Measurements from ENCODE around the gene NUDT19.

The NUDT19 gene

DNA sequence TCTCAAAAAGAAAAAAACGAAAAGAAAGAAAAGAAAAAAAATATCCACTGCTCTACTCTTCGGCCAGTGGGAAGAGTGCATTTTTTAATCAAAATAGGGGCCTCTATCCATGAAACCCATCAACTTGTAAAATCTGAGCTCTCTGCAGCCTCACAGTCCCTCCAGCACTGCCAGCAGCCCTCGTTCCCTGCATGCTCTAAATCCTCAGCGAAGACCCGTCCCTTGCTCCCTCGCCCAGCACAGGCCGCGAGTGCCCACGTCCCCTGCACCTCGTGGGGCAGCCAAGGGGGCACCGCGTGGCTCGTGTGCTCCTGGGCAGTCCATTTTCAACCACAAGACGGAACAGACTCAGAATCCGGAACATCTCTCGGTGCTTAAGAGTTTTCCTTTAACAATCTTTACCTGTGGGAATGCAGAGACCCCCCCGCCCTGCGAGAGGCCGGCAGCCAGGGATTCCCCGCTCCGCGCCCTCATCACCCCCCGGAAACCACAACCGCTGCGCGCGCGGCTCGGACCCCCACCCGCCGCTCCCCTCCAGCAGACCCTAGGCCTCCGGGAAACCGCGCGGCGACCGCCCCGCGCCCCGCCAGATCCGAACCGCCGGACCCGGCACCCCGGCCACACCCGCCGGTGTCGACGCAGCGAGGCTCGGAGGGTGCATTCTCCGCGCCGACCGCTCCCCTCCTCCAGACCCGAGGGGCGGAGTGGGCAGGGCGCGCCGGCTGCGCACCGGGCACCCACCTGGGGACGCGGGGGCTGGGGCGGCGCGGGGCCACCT lies 17.3 kb upstream of the NUDT19 start:
- Histone ChIP-seq H3K4me1 (ENCODE audit: insufficient read depth, low read length, poor library complexity, severe bottlenecking) (peaks cover 34% of the 10 kb centered on the region), H3K79me2 (ENCODE audit: insufficient read depth, low read length) (peaks cover 56% of the 10 kb centered on the region), H3K4me3 (ENCODE audit: low read length, poor library complexity, severe bottlenecking) (peak overlapping the region; percentile 99), H4K20me1 (ENCODE audit: insufficient read depth, low read length, poor library complexity, severe bottlenecking) (peaks cover 41% of the 10 kb centered on the region), H3K9ac (ENCODE audit: low read depth, low read length, poor library complexity, severe bottlenecking) (peak overlapping the region; percentile 82), H2AFZ (ENCODE audit: low read length) (peak overlapping the region; percentile 62; the same call in 1 of the 2 replicates), H3K27me3 (ENCODE audit: insufficient read depth, low read length, poor library complexity, severe bottlenecking) (no peaks in the 10 kb centered on the region), H3F3A (ENCODE audit: low read depth) (no peaks in the 10 kb centered on the region), H3K9me2 (replicated peaks; ENCODE audit: low read depth, low read length) (no peaks in the 10 kb centered on the region), H3K4me2 (ENCODE audit: low read depth, low read length, poor library complexity, severe bottlenecking) (peak overlapping the region; percentile 90), H3K9me3 (ENCODE audit: insufficient read depth, low read depth, low read length) (no peaks in the 10 kb centered on the region), H3K36me3 (ENCODE audit: insufficient read depth, low read length) (no peaks in the 10 kb centered on the region)
- TF ChIP-seq EZH2phosphoT487 (IDR thresholded peaks at IDR 0.05; ENCODE audit: borderline replicate concordance) (no peak), CTCF (conservative IDR thresholded peaks at IDR 0.05; ENCODE audit: low read length) (no peak)

GRCh38 chr19:32674931-32675719 lies 16.5 kb upstream of the NUDT19 start, which contains the start of gene ANKRD27:
Gene ANKRD27 (minus strand): TSS chr19:32675180. CDS start chr19:32659015, 16,165 bp downstream.
- H3K79me2 ChIP-seq (ENCODE audit: insufficient read depth, low read length) = peaks cover 48% of the 10 kb centered on the region
- peak within 1 kb of the TSS; percentile 82 for H3K9ac ChIP-seq (ENCODE audit: low read depth, low read length, poor library complexity, severe bottlenecking)
- no peaks in the 10 kb centered on the region for H3K9me2 ChIP-seq (replicated peaks; ENCODE audit: low read depth, low read length)
- H3K36me3 ChIP-seq (ENCODE audit: insufficient read depth, low read length) = no peaks in the 10 kb centered on the region
- H3K9me3 ChIP-seq (ENCODE audit: insufficient read depth, low read depth, low read length) = no peaks in the 10 kb centered on the region
- H3K4me1 ChIP-seq (ENCODE audit: insufficient read depth, low read length, poor library complexity, severe bottlenecking) = peaks cover 26% of the 10 kb centered on the region
- H3K4me2 ChIP-seq (ENCODE audit: low read depth, low read length, poor library complexity, severe bottlenecking) = peak within 1 kb of the TSS; percentile 91
- H3K27me3 ChIP-seq (ENCODE audit: insufficient read depth, low read length, poor library complexity, severe bottlenecking) = no peaks in the 10 kb centered on the region
- H2AFZ ChIP-seq (ENCODE audit: low read length) = peak within 1 kb of the TSS; percentile 81
- H4K20me1 ChIP-seq (ENCODE audit: insufficient read depth, low read length, poor library complexity, severe bottlenecking) = peaks cover 33% of the 10 kb centered on the region
- TF ChIP-seq EZH2phosphoT487 (IDR thresholded peaks at IDR 0.05; ENCODE audit: borderline replicate concordance) (no peak), CTCF (conservative IDR thresholded peaks at IDR 0.05; ENCODE audit: low read length) (no peak)
- H3K4me3 ChIP-seq (ENCODE audit: low read length, poor library complexity, severe bottlenecking) = peak within 1 kb of the TSS; percentile 99
- H3F3A ChIP-seq (ENCODE audit: low read depth) = no peaks in the 10 kb centered on the region

DNA sequence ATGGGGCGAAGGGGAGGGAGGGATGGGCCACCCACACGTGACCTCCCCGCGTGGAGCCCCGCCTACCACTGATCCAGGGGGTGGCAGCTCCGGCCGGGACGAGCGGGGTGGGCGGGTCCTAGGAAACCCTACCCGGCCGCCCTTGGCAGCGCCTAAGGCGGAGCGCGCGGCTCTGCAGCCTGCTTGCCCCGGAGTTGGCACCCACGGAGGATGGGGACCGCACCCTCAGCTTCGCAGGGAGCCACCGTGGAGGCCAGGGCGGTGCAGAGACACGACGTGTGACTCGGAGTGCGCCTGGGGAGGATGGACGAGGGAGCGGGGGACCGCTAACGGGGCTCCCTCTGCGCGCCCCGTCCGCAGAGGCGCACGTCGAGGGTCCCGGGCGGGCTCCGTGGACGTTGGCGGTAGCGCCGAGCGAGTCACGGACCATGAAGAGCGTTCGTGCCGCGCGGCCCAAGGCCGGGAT lies 15.9 kb upstream of the NUDT19 start, which contains the start of gene RGS9BP:
RGS9BP (plus strand) TSS at position 129 of the 466 bp plus-strand sequence. CDS start 416 bp downstream, outside the sequence.
- H3K4me3 ChIP-seq (ENCODE audit: low read length, poor library complexity, severe bottlenecking) = peak within 1 kb of the TSS; percentile 99
- peaks cover 23% of the 10 kb centered on the region for H3K4me1 ChIP-seq (ENCODE audit: insufficient read depth, low read length, poor library complexity, severe bottlenecking)
- peak within 1 kb of the TSS; percentile 91 for H3K4me2 ChIP-seq (ENCODE audit: low read depth, low read length, poor library complexity, severe bottlenecking)
- peaks cover 31% of the 10 kb centered on the region for H4K20me1 ChIP-seq (ENCODE audit: insufficient read depth, low read length, poor library complexity, severe bottlenecking)
- H3K9ac ChIP-seq (ENCODE audit: low read depth, low read length, poor library complexity, severe bottlenecking) = peak within 1 kb of the TSS; percentile 82
- no peaks in the 10 kb centered on the region for H3K36me3 ChIP-seq (ENCODE audit: insufficient read depth, low read length)
- peak within 1 kb of the TSS; percentile 81 for H2AFZ ChIP-seq (ENCODE audit: low read length)
- no peaks in the 10 kb centered on the region for H3K9me3 ChIP-seq (ENCODE audit: insufficient read depth, low read depth, low read length)
- H3F3A ChIP-seq (ENCODE audit: low read depth) = no peaks in the 10 kb centered on the region
- H3K27me3 ChIP-seq (ENCODE audit: insufficient read depth, low read length, poor library complexity, severe bottlenecking) = no peaks in the 10 kb centered on the region
- TF ChIP-seq EZH2phosphoT487 (IDR thresholded peaks at IDR 0.05; ENCODE audit: borderline replicate concordance) (no peak), CTCF (conservative IDR thresholded peaks at IDR 0.05; ENCODE audit: low read length) (no peak)
- no peaks in the 10 kb centered on the region for H3K9me2 ChIP-seq (replicated peaks; ENCODE audit: low read depth, low read length)
- peaks cover 41% of the 10 kb centered on the region for H3K79me2 ChIP-seq (ENCODE audit: insufficient read depth, low read length)
